NCI-H2171 treated with DMSO at 0.1 percent for 48 hours (cell line): ENCODE measurements around the gene TP53I11.
A peak's percentile ranks its signal among the peaks of the same experiment; 100 is the strongest.

ENCODE experiments used
- DNase-seq: peaks from one replicate; lab custom pipeline; 2025; lab: John Stamatoyannopoulos, UW

Gene TP53I11

DNA sequence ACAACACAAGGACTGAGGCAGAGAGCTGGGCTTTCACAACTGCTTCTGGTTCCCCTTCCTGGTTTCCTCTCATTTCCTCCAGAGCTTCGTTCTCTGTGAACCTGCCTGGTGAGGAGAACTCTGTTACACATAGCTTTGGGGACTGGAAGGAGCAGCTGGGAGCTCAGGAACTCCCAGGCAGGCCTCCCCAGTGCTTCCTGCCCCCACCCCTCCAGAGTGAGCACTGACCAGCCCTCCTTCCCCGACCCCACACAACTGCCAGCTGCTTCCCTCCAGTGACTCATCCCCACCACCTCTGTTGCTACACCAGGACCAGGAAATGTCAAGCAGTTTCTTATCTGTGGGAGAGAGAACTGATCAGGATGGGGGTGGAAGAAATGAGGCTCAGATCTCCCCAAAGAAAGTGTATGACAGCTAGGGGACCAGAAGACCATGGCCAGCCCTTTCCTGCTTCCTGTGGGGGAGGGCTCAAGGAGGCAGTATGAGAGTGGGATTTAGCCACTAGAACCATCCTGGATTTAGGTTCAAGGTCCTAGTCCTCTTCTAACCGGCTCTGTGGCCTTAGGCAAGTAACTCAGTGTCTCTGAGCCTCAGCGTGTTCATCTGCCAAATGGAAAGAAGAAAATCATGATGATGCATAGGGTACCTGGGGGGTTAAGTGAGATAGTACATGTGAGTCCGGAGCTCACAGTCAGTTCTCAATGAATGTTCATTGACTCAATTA, 4.5 kb upstream of the TP53I11 start:
- DNase-seq: peak; percentile 16

DNA sequence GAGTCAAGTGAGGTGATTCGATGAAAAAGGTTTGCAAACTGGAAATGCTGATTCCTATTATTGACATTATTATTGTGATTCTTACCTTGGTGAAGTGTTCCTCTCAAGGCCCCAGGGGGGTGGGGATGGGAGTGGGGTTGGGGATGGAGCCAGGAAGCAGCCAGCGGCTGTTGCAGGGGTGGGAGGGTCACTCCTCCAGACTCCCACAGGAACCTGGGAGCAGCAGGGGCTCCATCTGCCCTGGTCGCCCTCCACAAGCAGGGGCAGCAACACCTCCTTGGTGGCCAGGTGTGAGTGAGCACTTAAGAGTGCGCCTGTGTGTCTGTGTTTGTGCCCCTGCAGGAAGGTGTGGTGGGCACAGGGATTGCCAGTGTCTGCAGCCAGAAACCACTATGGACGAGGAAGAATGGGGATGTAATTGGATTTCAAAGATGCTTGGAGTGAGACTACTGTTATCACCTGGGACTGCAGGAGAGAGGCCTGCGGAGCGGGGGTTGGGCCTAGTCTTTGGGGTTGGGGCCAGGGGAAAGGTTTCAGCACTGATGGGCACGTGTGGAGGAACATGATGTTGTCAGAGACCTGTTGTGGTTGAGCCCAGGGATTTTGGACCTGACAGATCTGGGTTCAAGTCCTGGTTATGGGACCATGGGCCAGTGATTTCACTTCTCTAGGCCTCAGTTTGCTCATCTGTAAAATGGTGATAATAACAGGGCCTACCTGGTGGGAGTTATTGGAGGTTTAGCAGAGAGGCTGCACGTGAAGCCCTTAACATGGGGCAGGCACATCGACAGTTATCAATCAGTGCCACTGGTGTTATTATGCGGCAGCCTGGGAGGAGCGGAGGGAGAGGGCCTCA, 3.6 kb upstream of the TP53I11 start:
- peak; percentile 26 for DNase-seq

DNA sequence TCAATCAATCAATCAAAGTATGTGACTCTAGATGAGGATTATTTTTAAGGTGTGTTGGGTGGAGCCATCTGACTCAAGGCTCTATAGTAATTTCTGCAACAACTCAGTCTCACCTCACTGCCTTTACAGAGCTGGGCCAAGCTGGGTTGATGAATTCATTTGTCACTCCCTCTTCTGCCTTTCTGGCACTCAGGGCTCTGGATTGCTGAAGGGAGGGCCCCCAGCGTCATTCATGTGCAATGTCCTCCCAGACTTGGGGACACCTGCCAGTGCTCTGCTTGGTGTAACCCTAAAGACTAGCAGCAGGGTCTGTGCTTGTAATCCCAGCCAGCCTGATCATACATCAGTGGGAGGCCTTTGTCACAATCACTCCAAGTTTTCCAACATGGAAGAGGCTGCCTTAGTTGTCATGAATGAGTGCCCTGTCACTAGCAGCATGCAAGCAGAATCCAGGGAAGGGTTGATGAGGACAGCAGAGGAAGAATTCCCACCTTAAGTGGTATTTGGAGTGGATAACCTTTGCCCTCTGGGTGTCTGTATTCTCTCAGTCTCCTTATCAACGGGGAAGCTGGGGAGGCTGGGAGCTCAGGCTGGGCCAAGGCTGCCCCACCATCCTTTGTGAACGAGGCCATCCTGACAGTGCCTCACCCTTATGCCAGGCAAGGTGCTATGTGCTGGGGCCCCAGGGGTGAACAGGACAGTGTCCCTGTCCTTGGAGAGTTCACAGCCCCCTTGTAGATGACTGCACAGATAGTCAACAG, 2.0 kb upstream of the TP53I11 start:
- DNase-seq: no peak

DNA sequence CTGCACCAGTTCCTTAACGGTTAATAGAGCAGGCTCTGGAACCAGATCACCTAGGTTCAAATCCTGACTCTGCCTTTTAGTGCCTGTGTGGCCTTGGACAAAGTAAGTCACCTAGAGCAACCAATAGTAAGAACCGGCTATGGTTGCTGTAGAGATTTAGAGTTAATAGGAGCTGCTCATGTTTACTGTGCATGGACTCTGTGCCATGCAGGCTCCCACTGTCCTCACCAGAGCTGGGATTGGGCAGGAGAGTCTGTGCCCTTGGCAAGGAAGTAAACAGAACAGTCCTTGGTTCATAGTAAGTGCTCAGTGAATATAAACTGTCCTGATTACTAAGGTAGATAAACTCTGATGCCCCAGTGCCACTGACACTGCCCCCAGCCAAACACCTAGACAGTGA, 1.4 kb upstream of the TP53I11 start:
- no peak for DNase-seq

DNA sequence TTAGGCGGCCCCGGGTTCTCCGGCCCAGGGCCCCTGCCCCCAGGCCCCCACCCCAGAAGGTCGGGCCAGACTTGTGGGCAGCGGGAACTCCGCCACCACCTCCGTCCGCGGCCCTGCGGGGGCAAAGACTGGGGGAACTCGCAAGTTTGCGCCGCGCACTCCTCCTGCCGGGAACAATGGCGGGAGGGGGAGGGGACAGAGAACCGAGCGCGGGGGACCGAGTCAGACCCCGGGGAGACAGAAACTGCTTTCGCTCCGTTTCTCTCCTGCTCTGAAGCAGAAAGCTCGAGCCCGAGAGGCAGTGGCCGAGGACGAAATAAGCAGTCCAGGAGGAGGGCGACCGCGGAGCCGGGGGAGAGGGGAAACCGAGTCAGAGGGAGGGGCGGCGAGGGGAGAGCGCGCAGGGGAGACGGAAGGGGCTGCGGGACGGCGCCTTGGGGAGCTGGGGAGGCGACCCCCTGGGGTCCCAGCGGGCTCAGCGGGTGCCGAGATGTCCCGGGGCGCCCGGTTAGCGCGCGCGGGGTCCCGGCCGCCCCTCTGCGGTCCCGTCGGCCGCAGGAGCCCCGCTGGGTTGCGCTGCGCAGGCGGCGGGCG, 555 bp downstream of the TP53I11 start:
- peak; percentile 51 for DNase-seq

DNA sequence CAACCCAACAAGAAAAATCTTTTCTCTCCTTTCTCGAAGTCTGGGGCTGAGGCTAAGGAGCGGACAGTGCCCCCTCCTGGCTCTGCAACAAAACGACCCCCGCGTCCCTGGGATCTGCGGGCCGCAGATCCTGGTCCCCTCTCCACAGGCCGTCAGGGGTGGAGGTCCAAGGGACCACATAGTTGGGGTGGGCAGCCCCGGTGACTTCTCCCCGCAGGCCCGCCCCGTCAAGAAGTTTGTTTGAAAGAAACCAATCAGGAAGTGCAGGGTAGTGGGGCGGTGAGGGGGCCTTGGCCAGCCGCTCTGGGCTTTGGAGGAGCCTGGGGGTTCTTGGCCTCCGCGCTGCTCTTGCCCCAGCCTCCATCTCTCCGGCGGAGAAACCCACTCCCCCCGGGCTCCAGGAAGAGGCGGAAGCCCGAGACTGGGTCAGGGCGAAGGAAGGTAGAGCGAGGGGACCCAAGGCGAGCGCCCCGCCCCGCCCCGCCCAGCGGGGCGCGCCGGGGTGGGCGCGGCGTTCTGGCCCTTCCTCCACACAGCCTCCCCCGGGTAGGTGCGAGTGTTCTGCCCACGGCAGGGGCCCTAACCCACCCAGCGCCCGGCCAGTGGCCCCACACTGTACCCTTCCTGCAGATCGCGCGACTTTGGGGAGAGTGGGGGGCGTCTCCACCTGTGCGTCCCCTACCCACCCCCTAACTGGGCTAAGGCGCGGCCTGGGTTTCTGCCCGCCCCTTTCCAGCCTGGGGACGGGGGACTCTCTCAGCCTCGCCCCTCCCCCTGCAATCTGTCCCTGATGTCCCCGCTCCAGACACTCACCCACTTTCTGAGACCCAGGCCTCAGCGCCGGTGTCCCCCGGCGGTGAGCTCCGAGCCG, 1.3 kb downstream of the TP53I11 start:
- DNase-seq: peak; percentile 79

DNA sequence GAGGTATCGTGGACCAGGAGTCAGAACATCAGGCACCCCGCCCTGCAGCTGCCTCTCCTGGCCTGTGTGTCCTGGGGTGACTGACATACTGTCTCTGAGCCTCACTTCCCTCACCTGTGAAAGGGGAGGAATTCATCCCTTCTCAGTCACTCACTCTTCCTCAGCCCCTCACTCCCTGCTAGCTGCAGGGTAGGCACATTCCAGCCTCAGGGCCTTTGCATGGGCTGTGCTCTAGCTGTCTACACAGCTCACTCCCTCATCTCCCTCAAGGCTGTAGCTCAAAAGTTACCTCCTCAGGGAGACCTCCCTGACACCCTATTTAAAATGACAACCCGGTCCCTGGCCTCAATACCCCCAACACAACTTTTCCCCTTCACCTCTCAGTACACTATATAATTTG, 2.5 kb downstream of the TP53I11 start:
- DNase-seq: no peak

DNA sequence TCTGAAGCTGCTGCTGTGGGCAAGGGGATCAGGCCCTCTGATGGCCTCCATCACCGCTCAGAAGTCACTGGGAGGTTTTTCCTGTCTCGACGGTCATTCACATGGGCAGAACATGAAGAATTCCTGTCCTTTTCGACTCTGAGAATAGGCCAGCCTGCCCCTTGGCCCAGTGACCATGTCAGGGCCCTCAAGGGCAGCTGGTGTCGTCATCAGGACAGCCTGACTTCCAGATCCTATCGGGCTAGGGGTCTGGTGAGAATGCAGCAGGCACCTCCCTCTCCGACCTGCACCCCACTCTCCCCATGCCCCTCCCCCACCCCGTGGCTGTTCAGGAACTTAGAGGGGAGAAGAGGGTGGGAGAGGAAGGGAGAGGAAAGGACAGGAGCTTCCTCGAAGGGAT, 3.6 kb downstream of the TP53I11 start:
- no peak for DNase-seq

DNA sequence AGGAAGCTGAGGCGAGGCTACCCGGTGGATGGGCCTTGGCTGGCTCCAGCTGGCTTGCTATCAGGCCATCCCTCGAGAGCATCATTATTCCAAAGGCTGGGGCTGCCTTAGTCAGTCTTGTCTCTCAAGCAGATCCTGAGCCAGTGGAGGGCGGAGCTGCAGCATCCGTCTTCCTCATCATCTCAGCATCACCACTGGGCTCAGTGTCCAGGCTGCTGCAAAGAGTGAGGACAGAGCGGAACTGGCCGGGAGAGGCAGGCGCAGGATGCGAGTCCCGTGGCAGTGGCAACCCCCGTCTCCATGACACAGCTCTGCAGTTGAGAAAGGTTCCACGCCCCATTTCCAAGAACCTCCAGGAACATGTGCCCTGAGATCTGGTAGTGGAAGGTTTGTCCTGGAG, 4.4 kb downstream of the TP53I11 start:
- DNase-seq: no peak

DNA sequence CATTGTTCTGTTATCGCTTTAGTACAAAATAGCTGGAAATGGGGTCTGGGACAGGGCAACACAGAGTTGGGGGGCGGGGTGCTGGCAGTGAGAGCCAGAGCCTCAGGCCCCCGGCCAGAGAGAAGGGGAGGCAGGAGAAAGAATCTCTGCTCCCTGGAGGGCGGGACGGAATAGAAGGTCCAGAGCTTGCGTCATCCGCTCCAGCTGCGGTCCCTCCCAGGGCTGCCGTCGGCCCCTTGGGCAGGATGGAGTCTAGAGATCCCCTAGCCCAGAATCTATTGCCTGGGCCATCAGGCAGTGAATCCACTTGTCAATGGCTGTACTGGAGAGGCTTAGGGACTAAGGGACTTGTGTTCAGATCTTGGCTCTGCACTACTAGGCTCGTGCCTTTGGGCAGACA, 5.0 kb downstream of the TP53I11 start:
- no peak for DNase-seq

DNA sequence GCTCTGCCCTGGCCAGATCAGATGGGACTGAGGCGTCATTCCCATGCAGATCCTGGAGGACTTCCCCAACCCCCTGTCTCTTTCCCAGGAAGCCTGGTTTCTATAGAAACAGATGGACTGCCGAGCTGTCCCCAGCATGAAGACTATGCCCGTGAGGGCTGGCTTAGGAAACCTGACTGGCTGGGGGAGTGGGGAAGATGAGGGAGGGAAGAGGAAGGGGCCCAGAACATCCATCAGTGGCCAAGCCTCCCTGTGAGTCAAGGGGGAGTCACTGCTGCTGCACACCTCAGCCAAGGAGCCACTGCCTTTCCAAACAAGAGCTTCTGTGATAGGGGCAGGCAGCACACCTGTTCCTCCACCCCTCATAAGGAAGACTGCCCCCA, 5.8 kb downstream of the TP53I11 start:
- peak; percentile 29 for DNase-seq

DNA sequence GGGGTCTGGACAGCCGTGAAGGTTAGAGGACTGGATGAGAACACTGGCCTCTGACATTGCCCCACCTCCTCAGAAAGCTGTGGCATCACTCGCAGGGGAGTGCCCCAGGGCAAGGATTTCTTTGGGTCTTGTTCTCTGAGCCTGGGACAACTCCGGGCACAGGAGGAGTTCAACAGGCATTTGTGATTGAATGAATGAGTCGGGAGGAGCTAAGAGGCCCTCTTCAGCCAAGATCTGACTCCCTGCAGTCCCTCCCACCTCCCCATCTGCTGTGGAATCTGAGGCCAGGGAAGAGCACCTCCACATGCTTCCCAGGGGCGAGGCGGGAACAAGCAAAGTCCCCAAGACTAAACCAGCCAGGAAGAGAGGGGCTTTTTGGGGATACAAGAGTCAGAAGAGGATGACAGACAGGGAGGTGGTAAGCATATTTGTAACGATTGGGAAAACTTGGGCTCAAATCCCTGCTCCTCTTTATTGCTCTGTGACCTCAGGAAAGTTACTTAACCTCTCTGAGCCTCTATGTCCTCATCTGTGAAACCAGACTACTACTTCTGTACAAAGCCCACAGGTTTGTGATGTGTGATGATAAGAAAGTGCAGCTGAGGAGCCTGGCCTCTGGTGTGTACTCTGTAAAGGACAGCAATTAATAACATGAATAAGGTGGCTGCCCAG, 6.4 kb downstream of the TP53I11 start:
- DNase-seq: peak; percentile 71

DNA sequence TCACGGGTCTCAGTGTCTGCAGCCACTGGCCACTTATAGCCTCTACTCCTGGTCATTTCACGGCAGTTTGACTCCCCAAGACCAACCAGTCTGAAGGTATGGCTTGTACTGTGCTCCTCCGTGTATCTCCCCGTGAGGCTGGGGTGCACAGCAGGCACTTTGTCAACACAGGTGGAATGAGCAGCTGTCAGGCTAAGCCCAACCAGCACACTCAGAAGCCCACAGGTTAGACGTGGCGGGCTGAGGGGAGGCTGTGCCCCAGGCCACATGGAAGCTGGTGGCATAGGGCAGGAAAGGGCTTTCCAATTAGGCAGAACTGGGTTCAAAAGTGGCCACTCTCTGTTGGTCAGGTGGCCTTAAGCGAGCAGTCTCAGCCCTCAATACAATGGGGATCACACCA, 7.0 kb downstream of the TP53I11 start:
- DNase-seq: peak; percentile 82

DNA sequence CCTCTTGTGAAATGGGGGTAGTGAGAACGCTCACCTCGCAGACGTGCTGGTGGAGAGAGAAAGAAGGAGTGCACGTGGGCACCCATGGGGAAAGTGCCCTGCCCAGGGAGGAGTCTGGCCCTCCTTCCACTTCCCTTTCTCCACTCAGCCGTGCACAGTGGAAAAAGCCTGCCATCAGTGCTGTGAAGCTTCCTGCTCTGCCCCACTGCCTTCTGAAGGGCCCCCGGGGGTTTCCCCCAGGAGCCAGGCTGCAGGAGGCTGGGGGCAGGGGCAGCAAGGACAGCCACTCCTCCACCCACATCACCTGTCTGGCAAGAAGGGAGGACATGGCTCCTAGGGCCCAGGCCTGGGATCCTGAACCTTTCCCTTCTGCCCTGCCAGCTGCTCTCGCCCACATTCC, 7.6 kb downstream of the TP53I11 start:
- peak; percentile 69 for DNase-seq

DNA sequence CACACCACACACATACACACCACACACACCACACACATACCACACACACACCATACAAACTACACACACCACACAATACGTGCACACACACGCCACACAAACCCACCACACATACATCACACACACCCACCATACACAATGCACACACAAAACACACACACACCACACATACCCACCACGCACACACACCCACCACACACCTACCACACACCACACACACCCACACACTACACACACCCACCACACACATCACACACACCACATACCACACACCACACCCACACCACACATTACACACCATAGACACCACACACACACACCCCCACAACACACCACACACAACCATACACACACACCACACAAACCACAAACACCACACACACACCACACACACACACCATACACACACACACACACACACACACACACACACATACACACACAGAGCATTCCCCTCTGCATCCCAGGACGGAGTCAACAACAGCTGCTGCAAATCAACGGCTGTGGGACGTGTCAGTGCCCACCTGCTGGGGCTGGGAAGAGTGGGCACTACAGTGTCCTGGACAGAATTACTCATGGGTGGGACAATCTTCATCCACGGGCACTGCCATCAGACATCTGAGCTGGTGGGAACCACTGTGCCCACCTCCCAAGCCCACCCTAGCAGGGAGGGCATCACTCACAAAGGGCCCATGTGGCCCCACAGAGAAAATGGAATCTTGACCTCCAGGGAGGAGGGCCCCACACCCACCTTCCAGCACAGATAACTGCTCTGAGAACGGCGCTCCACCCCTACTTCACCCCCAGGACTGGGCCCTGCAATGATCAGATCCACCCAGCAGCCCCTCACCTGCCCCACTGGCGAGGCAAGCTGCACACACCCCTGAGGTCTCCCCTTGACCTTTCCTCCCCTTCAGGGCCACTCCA, 8.4 kb downstream of the TP53I11 start:
- no peak for DNase-seq

DNA sequence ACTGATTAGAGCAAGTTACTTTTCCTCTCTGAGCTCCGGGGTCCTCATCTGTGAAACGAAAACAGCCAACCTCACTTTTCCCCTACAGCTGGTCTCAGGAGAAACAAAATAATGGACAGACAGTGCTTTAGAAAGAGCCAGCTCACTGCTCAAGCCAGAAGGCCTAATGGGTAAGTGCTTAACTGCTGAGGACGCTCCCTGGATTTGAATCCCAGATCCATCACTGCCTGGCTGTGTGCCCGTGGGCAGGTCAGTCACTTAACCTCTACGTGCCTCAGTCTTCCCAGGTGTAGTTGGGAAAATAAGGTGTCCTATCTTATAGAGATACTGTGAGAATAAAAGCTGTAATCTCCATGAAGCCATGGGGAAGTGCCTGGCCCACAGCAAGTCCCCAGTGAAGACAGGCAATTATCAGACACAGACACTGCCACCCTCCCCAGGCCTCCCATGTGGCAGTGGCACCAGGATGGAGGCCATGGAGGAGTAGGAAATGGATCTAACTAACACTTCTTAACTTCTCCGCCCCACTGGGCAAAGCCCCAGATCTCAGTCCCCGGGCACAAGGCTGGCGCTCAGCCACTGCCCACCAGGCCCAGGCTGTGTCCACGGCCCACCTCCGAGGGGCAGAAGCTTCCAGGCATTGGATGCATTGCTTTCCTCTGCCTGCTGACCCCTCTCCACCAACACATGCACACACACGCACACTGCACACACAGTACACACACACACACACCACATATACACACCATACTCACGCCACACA, 9.2 kb downstream of the TP53I11 start:
- peak; percentile 39 for DNase-seq

DNA sequence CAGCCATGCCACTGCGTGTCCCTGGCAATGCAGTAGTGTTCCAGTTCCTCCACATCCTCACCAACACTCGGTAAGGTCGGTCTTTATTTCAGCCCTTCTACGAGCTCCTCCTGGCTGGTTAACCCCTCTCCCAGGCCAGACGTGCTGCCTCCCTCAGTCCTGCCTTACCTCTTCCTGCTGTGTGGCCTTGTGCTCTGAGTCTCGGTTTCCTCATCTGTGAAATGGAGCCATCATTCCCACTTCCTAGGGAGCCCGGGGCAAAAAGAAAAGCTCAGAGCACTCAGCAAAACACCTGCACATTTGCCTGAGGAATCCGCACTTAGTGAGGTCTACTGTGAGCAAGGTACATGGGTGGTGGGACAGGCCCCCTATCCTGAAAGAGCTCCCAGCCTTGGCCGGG, 9.8 kb downstream of the TP53I11 start:
- DNase-seq: no peak

DNA sequence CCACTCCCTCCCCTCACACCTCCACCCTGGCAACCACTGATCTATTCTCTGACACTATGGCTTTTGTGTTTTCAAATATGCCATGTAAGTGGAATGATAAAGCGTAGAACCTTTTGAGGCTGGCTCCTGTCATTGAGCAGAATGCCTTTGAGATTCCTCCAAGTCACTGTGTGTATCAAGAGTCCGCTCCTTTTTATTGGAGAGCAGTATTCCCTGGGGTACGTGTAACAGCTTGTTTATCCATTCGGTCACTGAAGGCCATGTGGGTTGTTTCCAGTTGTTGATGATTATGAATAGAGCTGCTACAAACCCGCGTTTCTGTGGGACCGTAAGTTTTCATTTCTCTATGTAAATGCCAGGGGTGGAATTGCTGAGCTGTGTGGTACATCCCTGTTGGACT, 10.3 kb downstream of the TP53I11 start:
- DNase-seq: peak; percentile 27
